ENCODE measurements around the gene PDK2.
A peak's percentile ranks its signal among the peaks of the same experiment; 100 is the strongest.

Gene PDK2

DNA sequence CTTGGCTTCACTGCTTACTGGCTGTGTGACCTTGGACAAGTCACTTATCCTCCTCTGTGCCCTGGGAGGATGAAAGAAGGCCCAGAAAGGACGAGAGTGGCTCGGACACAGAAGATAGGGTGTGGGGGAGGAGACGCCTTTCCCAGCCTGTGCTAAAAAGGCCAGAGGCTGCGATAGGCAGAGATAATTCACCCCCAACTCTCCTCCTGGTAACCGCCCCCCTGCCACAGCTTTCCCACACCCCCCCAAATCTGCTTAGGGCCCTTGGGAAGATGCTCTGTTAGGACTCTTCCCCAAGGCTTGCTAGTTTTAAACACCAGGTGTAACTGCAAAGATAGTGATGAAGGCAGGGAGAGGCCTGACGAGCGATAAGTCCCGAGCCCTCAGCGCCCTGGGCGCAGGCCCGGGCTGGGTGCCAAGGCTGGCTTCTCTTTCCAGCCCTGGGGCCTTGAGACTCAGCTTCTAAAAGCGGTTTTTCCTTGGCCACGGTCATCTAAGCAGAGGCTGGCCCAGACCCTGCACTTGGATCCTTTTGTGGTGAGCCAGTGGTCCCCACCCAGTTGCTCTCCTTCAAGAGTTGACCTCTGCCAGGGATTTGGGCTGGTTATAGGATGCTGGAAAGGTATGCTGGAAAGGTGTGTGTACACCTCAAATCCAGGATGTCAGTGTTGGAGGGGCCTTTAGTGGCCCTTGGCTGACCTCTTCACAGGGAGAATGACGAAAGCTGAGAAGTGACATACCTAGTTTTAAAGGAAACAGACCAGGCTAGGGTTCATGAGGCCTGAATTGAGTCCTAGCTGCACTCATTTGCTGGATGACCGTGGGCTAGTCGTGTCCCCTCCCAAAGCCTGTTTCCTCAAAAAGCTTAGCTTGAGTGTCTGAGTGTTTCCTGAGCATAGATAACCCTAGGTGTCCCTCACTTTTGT, 58.8 kb downstream of the PDK2 start:
- DNase-seq = no peak

DNA sequence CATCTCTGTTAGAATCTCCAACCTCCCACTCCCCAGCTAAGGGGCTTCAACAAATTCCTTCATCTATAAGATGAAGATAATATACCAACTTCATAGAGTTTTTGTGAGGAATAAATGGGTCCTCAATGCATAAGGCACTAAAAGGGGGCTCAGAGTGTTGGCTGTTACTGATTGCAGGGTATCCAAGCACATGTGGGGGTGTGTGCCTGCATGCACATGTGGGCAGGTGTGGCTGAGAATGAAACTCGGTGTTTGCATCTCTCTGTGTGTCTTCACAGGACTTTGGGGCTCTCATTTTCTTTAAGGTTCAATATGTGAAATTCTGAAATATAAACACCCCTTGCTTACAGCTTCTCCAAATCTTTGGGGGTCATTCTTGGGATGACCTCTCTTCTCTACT, 59.5 kb downstream of the PDK2 start:
- no peak for DNase-seq

DNA sequence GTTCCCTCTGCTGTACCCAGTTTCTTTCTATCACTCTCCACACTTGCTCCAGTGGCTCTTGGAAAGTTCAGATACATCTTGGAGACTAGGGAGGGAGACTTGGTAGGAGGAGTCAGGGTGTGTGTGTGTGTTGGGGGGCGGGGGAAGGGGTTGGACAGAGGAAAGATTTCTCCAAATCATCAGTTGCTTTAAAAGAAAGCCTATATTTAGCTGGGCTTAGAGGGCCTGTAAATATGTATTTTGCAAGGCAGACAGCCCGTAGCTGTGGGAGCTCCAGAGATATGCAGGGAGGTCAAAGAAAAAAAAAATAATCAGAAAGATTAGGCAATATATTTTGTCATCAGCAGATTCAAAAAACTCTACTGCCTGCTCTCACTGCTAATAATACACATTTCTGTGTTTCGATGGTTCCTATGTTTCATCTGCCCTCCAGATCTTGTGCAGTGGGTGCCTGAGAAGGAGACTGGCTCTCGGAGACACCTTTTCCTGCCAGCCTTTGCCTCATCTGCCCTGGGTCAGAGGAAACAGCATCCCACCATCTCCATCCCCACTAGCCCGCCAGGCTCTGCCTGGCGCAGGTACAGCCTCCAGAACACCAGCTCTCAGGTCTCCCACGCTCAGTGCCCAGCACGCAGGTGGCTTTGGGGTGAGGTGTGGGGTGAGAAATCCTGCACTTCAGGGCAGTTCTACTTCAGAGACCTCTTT, 60.1 kb downstream of the PDK2 start:
- DNase-seq = no peak

DNA sequence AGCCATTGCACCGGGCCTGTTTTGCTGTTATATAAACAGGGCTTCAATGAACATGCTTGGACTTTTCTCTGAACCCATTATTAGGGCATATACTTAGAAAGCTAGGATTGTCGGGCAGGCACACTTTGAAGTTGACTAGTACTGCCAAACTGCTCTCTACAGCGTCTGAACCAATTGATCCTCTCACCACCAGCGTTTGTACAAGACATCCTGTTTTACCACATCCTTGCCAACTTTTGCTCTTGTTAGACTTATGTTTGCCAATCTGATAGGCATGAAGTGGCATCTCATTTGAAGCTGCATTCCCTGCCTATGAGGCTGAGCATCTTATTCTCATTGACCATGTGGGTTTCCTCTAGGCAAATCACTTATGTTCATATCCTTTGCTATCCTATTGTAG, 62.7 kb downstream of the PDK2 start:
- no peak for DNase-seq

DNA sequence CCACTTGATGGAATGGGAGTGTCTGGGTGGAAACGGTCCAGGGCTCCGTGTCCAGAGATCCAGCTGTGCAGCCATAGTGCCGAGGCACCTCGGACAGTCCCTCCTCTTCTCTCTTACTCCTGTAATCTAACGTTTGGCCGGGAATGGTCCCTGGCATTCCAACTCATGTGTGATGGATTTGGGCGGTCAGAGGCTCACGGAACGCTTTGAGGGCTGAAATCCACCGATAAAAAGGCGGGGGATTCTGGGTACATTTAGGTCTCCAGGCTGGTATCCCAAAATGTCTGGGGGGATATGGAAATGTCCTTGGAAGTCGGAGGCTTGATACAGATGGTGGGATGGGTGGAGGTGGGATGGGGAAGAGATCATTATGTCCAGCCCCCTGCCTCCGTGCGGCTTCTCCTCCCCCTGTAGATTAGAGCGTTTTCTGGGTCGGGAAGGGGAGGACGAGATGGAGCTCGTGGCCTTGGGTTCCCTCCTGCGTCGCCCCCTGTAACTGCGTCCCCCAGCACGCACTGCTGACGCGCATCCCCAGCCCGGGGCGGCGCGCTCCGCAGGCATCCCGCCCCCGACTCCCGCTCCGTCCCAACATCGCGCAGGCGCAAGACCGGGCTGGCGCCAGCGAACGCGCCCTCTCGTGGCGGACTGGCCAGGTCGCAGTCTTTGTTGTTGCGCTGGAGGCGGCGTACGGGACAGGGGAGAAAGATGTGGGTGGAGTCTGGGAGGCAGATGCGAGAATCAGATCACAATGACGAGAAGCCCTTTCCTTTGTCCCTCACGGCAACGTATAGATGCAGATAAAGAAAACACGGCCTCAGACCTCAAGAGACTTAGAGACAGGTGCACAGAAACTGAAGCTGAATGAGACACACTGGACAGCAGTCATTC, 66.1 kb downstream of the PDK2 start:
- DNase-seq = peak; percentile 98
